Measurements from ENCODE around the gene SLC35C1. TPM values are rescaled to one million over a fixed set of nuclear protein-coding genes. Genes with fewer than 3 reads are reported as not detected.
A peak's percentile ranks its signal among the peaks of the same experiment; 100 is the strongest.

Gene SLC35C1
- 10 to 100 TPM; 24.8 to 68.8 (median 62.0) TPM for total RNA-seq

- Histone ChIP-seq H3K4me3 (peak within 1 kb of the TSS; percentile 60 to 83 (median 70)), H3K9me3 (no peaks in the 10 kb centered on the region), H3K27ac (peak within 1 kb of the TSS; percentile 84 to 98 (median 92)), H3K27me3 (no peaks in the 10 kb centered on the region), H3K36me3 (peaks cover 0 to 8% (median 0%) of the 10 kb centered on the region in 3 donors), H3K4me1 (peaks cover 4 to 46% (median 19%) of the 10 kb centered on the region in 4 donors)
- peak; percentile 86 to 97 for TF ChIP-seq POLR2A (IDR thresholded peaks at IDR 0.05)
- TF ChIP-seq CTCF (IDR thresholded peaks at IDR 0.05) = peak in 3 of 6 experiments; percentile 5 to 16 (median 10)
- peak; percentile 97 to 99 (median 99) for DNase-seq
Observed at GRCh38 chr11:45804761-45805304, at the start of gene SLC35C1. SLC35C1 (plus strand) TSS chr11:45805149; CDS start chr11:45805802, 653 bp downstream.

GRCh38 chr11:45755281-45755859 lies 49.6 kb upstream of the SLC35C1 start:
- Histone ChIP-seq H3K27ac (no peak overlapping the region), H3K9me3 (no peaks in the 10 kb centered on the region), H3K36me3 (no peaks in the 10 kb centered on the region), H3K4me3 (no peak overlapping the region), H3K4me1 (no peaks in the 10 kb centered on the region), H3K27me3 (no peaks in the 10 kb centered on the region)
- no peak for DNase-seq
- no peak for TF ChIP-seq CTCF (IDR thresholded peaks at IDR 0.05)
- no peak for TF ChIP-seq POLR2A (IDR thresholded peaks at IDR 0.05)

- Histone ChIP-seq H3K27me3 (no peaks in the 10 kb centered on the region), H3K36me3 (no peaks in the 10 kb centered on the region), H3K4me3 (no peak overlapping the region), H3K4me1 (no peaks in the 10 kb centered on the region), H3K27ac (no peak overlapping the region), H3K9me3 (no peaks in the 10 kb centered on the region)
- DNase-seq = no peak
- TF ChIP-seq POLR2A (IDR thresholded peaks at IDR 0.05) (no peak), CTCF (IDR thresholded peaks at IDR 0.05) (no peak)
Observed at GRCh38 chr11:45756384-45757010, 48.5 kb upstream of the SLC35C1 start.

- Histone ChIP-seq H3K27me3 (no peaks in the 10 kb centered on the region), H3K4me1 (no peaks in the 10 kb centered on the region), H3K36me3 (no peaks in the 10 kb centered on the region), H3K4me3 (no peak overlapping the region), H3K27ac (no peak overlapping the region), H3K9me3 (no peaks in the 10 kb centered on the region)
- TF ChIP-seq POLR2A (IDR thresholded peaks at IDR 0.05) = no peak
- no peak for TF ChIP-seq CTCF (IDR thresholded peaks at IDR 0.05)
- no peak for DNase-seq
Observed at GRCh38 chr11:45757672-45758071, 47.3 kb upstream of the SLC35C1 start.

- H3K4me1 ChIP-seq = no peaks in the 10 kb centered on the region
- no peaks in the 10 kb centered on the region for H3K27me3 ChIP-seq
- H3K36me3 ChIP-seq = no peaks in the 10 kb centered on the region
- no peak overlapping the region for H3K4me3 ChIP-seq
- H3K9me3 ChIP-seq = no peaks in the 10 kb centered on the region
- TF ChIP-seq CTCF (IDR thresholded peaks at IDR 0.05) (no peak), POLR2A (IDR thresholded peaks at IDR 0.05) (no peak)
- H3K27ac ChIP-seq = no peak overlapping the region
- DNase-seq = no peak
Observed at GRCh38 chr11:45761659-45762058, 43.3 kb upstream of the SLC35C1 start.
